GM12864 (cell line): Measurements from ENCODE around the gene XRCC6.
"Not testable (repeated sequence)": the region's sequence is repeated elsewhere in the genome, so short reads cannot be mapped to it uniquely, and the experiment has no call there.

Experiments
- DNase-seq: peaks from one replicate; pipeline ENCODE4 v3.0.0-alpha.2; 2011; ENCODE audit warnings: low read depth
- H3K4me3 ChIP-seq: 2 replicates; pipeline ENCODE4 v1.5.1; 2011; ENCODE audit warnings: mild to moderate bottlenecking, low read depth, low read length, control low read depth
- TF ChIP-seq, protein P1 (sequence below): IDR thresholded peaks from 2 replicates; pipeline ENCODE4 v1.5.1; 2011; ENCODE audit warnings: low read depth, mild to moderate bottlenecking, moderate library complexity, low read length, control low read depth, inconsistent platforms; ENCODE audit errors: missing control alignments

Gene XRCC6

DNA sequence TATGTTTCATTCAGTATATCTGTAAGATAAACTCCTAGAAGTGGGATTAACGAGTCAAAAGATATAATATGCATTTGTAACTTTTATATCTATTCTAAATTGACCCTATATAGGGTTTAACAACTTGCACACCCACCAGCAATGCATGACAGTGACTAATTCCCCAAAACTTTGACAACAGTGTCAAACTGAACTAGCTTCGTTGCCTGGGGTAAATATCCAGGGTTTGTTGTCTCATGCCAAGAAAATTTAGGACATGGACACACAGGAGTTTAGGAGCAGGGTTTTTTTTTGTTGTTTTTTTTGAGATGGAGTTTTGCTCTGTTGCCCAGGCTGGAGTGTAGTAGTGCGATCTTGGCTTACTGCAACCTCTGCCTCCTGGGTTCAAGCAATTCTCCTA is 62.5 kb downstream of the XRCC6 start:
- DNase-seq = no peak
- no peak overlapping the region for H3K4me3 ChIP-seq
- TF ChIP-seq, protein P1, sequence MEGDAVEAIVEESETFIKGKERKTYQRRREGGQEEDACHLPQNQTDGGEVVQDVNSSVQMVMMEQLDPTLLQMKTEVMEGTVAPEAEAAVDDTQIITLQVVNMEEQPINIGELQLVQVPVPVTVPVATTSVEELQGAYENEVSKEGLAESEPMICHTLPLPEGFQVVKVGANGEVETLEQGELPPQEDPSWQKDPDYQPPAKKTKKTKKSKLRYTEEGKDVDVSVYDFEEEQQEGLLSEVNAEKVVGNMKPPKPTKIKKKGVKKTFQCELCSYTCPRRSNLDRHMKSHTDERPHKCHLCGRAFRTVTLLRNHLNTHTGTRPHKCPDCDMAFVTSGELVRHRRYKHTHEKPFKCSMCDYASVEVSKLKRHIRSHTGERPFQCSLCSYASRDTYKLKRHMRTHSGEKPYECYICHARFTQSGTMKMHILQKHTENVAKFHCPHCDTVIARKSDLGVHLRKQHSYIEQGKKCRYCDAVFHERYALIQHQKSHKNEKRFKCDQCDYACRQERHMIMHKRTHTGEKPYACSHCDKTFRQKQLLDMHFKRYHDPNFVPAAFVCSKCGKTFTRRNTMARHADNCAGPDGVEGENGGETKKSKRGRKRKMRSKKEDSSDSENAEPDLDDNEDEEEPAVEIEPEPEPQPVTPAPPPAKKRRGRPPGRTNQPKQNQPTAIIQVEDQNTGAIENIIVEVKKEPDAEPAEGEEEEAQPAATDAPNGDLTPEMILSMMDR = no peak

DNA sequence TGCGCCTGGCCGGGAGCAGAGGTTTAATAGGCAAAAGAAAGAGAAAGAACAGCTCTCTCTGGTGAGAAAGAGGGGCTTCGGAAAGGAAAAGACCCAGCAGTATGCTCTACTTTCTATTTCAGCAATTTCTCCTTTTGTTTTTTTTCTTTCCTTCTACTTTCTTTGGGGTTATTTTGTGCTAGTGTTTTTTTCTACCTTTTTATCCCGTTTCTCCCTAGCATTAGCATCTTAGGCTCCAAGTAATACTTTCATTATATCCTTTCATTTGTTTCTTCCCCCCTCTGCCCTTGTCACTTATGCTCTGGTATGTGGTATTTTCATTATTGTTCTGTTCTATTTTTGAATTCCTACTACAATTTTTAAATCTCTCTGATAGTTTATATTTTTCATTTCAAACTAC is 63.1 kb downstream of the XRCC6 start:
- DNase-seq = no peak
- TF ChIP-seq, protein P1 = no peak
- no peak overlapping the region for H3K4me3 ChIP-seq

DNA sequence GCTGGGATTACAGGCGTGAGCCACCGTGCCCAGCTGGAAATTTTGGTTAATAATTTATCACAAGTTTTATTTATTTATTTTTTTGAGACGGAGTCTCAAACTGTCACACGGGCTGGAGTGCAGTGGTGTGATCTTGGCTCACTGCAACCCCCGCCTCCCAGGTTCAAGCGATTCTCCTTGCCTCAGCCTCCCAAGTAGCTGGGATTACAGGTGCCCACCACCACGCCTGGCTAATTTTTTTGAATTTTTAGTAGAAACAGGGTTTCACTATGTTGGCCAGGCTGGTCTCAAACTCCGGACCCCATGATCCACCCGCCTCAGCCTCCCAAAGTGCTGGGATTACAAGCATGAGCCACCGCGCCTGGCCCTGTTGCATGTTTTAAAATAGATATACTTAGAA is 65.8 kb downstream of the XRCC6 start:
- DNase-seq = not testable (repeated sequence)
- peak overlapping the region; percentile 98; the same call in 1 of the 2 replicates for H3K4me3 ChIP-seq

DNA sequence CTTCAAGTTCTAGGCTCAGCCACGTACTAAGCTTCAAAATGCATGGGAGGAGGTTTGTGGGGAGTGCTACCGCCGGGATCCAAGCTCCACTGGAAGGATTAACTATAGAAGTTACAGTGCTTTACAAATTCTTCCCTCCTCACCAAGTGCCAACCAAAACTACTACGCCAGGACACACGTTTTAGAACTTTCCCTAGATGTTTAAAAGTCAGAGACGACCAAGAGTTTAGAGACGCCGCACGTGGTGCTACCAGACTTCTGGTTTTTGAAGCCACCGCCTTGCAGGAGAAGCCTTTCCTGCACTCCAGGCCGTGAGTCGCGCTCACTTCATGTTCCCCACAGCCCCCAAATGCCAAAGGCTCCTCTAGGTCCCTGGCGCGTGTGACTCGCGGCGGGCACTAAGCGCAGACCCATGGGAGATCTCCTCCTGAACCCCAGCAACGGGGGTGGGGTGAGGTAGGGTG is 66.8 kb downstream of the XRCC6 start:
- TF ChIP-seq, protein P1 = no peak
- H3K4me3 ChIP-seq = peak overlapping the region; percentile 98
- DNase-seq = no peak

DNA sequence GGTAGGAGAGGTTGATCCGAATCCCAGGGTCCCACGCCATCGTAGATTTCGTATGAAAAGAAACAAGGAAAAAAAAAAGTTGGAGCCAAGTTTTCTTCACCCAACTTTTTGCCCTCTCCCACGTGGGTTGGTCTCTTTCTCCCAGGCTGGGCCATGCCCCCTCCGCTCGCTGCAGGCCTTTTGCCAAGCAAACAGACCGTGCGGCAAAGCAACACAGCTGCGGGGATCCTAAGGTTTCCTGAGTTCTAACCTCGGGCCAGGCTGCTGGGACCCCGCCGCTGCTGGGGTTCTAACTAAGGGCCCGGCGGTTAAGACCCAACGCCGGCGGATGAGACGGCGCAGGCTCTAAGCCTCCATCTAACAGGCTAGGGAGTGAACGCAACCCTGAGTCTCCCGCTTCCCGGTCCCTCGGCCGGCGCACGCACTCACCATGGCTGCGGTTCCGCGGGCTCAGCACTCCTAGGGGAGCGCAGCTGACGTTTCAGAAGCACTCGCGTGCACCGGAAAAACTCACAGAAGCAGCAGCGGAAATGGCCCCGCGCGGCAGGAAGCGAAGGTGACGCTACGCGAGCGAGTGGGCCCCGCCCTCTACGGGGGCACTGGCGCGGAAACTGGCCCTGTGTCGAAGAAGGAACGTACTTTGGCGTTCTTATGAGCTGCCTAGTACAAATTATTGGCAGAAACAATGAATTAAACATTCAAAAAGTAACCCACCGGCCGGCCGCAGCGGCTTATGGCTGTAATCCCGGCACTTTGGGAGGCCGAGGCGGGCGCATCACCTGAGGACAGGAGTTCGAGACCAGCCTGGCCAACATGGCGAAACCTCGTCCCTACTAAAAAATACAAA is 67.5 kb downstream of the XRCC6 start, which contains the start of gene SNU13:
Gene SNU13 (minus strand): TSS at position 503 of the 847 bp plus-strand sequence. CDS start 71 bp downstream, at position 432.
- TF ChIP-seq, protein P1 = no peak
- DNase-seq = peak; percentile 79

DNA sequence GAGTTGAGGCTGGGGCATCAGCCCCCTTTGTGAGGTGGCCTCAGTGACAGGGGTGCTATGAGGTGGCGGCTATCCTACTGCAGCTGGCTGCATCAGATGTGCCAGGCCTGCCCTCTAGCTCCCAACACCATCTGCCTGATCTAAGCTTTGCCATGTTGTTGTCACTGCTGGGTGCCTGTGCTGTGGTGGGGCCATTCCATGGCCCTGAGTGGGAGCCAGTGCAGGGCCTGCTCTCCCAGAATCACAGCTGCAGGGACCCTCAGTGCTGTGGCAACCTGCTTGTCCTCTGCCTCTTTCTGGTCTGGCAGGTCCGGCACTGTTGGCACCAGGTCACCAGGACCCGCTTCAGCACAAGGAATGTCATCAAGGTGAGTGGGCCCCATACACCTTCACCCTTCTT is 69.4 kb downstream of the XRCC6 start:
- TF ChIP-seq, protein P1 = no peak
- no peak overlapping the region for H3K4me3 ChIP-seq
- DNase-seq = no peak

More for the DNA sequence above, 67.5 kb downstream of the XRCC6 start, which contains the start of gene SNU13:
- H3K4me3 ChIP-seq = peak within 1 kb of the TSS; percentile 98

DNA sequence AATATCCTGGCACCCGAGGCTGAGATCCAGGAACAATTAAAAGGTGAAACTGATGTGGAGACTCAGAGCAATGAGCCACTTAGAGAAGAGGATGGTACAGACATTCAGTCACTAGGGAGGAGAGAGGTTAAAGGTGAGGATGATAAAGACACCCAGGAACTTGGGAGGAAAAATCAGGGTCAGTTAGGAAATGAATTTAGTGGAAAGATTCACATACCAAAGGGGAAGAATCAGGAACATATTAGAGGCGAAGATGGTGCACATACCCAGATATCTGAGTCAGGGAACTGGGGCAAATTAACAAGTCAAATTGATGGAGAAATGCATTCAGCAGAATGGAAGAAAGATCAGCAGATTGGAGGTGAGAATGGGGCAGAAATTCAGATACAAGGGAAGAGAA is 74.1 kb downstream of the XRCC6 start:
- no peak overlapping the region for H3K4me3 ChIP-seq
- no peak for DNase-seq
- TF ChIP-seq, protein P1 = no peak
